CD14-positive monocyte (primary cell): ENCODE results near the gene SNX9. TPM values are rescaled to one million over a fixed set of nuclear protein-coding genes. Genes with fewer than 3 reads are reported as not detected.

Experiments
- DNase-seq, 3 donors: peaks; one replicate each; pipeline ENCODE4 v3.0.0-alpha.2; 2011 to 2022
- H2AFZ ChIP-seq: 2 replicates; pipeline ENCODE4 v1.6.0; 2012; ENCODE audit warnings: mild to moderate bottlenecking, low read depth, low read length, inconsistent platforms; ENCODE audit not compliant: insufficient read depth, poor library complexity, severe bottlenecking
- H3K27ac ChIP-seq, 2 donors: 1 replicate in 1 of 2; 2 replicates in 1 of 2; pipeline ENCODE4 v1.5.1; 2012 to 2013; ENCODE audit warnings: low read length in 2 of 2, control low read depth in 1 of 2, inconsistent platforms in 1 of 2, low read depth in 1 of 2, mild to moderate bottlenecking in 1 of 2
- H3K27me3 ChIP-seq, 2 donors: one replicate each; pipeline versions ENCODE4 v1.6.0 to v1.6.1; 2011 to 2013; ENCODE audit warnings: low read length in 2 of 2; ENCODE audit not compliant: control insufficient read depth in 2 of 2, insufficient read depth in 2 of 2
- H3K36me3 ChIP-seq, 2 donors: replicated peaks in 1 of 2; 1 replicate in 1 of 2; 2 replicates in 1 of 2; pipeline versions ENCODE4 v1.5.1 to v1.6.1; 2012 to 2013; ENCODE audit warnings: low read length in 2 of 2, control low read depth in 1 of 2, inconsistent platforms in 1 of 2, mild to moderate bottlenecking in 1 of 2; ENCODE audit not compliant: insufficient read depth in 2 of 2, control insufficient read depth in 1 of 2
- H3K4me1 ChIP-seq, 2 donors: 1 replicate in 1 of 2; 2 replicates in 1 of 2; pipeline versions ENCODE4 v1.5.1 to v1.6.1; 2012 to 2013; ENCODE audit warnings: low read length in 2 of 2, control low read depth in 1 of 2, inconsistent platforms in 1 of 2, mild to moderate bottlenecking in 1 of 2, moderate library complexity in 1 of 2; ENCODE audit not compliant: insufficient read depth in 2 of 2, control insufficient read depth in 1 of 2
- H3K4me2 ChIP-seq: replicated peaks from 2 replicates; pipeline ENCODE3; 2012; ENCODE audit warnings: low read length, moderate library complexity, mild to moderate bottlenecking; ENCODE audit not compliant: poor library complexity, severe bottlenecking; ENCODE audit errors: extremely low read depth
- H3K4me3 ChIP-seq, 3 experiments: fragments of 200-600 bp in 1 of 3; sonication (generic) in 1 of 3; replicated peaks in 1 of 3; 1 replicate in 2 of 3; 2 replicates in 1 of 3; pipeline ENCODE4 v1.5.1; 2011 to 2013; ENCODE audit warnings: low read length in 3 of 3, mild to moderate bottlenecking in 3 of 3, control low read depth in 2 of 3, low read depth in 2 of 3, inconsistent platforms in 1 of 3, moderate library complexity in 1 of 3
- H3K79me2 ChIP-seq: 2 replicates; pipeline ENCODE4 v1.6.0; 2012; ENCODE audit warnings: mild to moderate bottlenecking, control low read depth, inconsistent platforms, low read length, moderate library complexity; ENCODE audit not compliant: insufficient read depth
- H3K9ac ChIP-seq: 2 replicates; pipeline ENCODE4 v1.6.0; 2017; ENCODE audit warnings: low read length, mild to moderate bottlenecking; ENCODE audit not compliant: insufficient read depth, poor library complexity, severe bottlenecking
- H3K9me3 ChIP-seq, 2 donors: replicated peaks in 1 of 2; 1 replicate in 1 of 2; 2 replicates in 1 of 2; pipeline versions ENCODE4 v1.5.1 to v1.6.1; 2012 to 2013; ENCODE audit warnings: low read length in 2 of 2, control low read depth in 1 of 2; ENCODE audit not compliant: control insufficient read depth in 1 of 2, insufficient read depth in 1 of 2
- H4K20me1 ChIP-seq: 2 replicates; pipeline ENCODE4 v1.6.0; 2012; ENCODE audit warnings: mild to moderate bottlenecking, low read length, control low read depth, moderate library complexity; ENCODE audit not compliant: insufficient read depth
- H3K27ac Mint-ChIP-seq, 7 donors: one replicate each; pipeline ENCODE4 v1.8.0; 2020; ENCODE audit warnings: mild to moderate bottlenecking in 7 of 7, mixed read lengths in 7 of 7, moderate library complexity in 6 of 7, inconsistent platforms in 2 of 7
- H3K27me3 Mint-ChIP-seq, 3 donors: one replicate each; pipeline ENCODE4 v1.8.0; 2021 to 2022; ENCODE audit warnings: low read depth in 3 of 3, mild to moderate bottlenecking in 3 of 3, mixed read lengths in 3 of 3, moderate library complexity in 3 of 3, inconsistent platforms in 1 of 3
- H3K36me3 Mint-ChIP-seq, 2 donors: one replicate each; pipeline ENCODE4 v1.8.0; 2020; ENCODE audit warnings: mixed read lengths in 2 of 2, inconsistent platforms in 1 of 2, mild to moderate bottlenecking in 1 of 2
- H3K4me1 Mint-ChIP-seq: one replicate; pipeline ENCODE4 v1.8.0; 2020; ENCODE audit warnings: mild to moderate bottlenecking, mixed read lengths
- H3K4me3 Mint-ChIP-seq, 2 donors: one replicate each; pipeline ENCODE4 v1.8.0; 2020; ENCODE audit warnings: mild to moderate bottlenecking in 2 of 2, mixed read lengths in 2 of 2, moderate library complexity in 1 of 2
- H3K9me3 Mint-ChIP-seq, 7 donors: one replicate each; pipeline ENCODE4 v1.8.0; 2020 to 2022; ENCODE audit warnings: mixed read lengths in 7 of 7, mild to moderate bottlenecking in 6 of 7, moderate library complexity in 6 of 7, inconsistent platforms in 2 of 7
- CTCF ChIP-seq: fragments of 200-600 bp; IDR thresholded peaks from one replicate; pipeline ENCODE4 v1.8.0; 2022; ENCODE audit warnings: antibody characterized with exemption, mild to moderate bottlenecking
- WGBS: methylation state at CpG from one replicate; pipeline ENCODE4 v1.1.5; 2013; ENCODE audit warnings: missing lambda C conversion rate; ENCODE audit not compliant: insufficient coverage; 5-methylcytosine and 5-hydroxymethylcytosine counted together
- intact Hi-C, 2 donors: fragments of 100-400 bp; cut with micrococcal nuclease; formaldehyde crosslinking; loops; one replicate each; pipeline versions ENCODE4 v1.15.0 to v1.15.1; 2023
- polyA plus RNA-seq, 3 donors: library from polyadenylated mRNA; depleted of rRNA in 1 of 3; unstranded in 2 of 3; stranded (reverse) in 1 of 3; fragments of 300-500 nt in 2 of 3; fragments of >200 nt in 1 of 3; fragmentation: Illumina TruSeq in 2 of 3; gene quantifications; 1 replicate in 2 of 3; 2 replicates in 1 of 3; pipeline ENCODE4 v1.2.3, GENCODE V29; 2012 to 2021

The SNX9 gene
- polyA plus RNA-seq, 3 donors, result 5.5 to 8.1 (median 7.2) TPM

- Histone ChIP-seq H3K9ac (no peak overlapping the region), H4K20me1 (no peaks in the 10 kb centered on the region), H3K79me2 (no peaks in the 10 kb centered on the region), H3K9me3 (no peaks in the 10 kb centered on the region), H3K4me3 (no peak overlapping the region), H3K27me3 (no peaks in the 10 kb centered on the region), H3K27ac (no peak overlapping the region), H3K36me3 (peaks cover 3 to 31% of the 10 kb centered on the region in 2 donors), H2AFZ (no peak overlapping the region), H3K4me1 (no peaks in the 10 kb centered on the region), H3K4me2 (no peak overlapping the region)
- H3K27ac Mint-ChIP-seq, result no peak overlapping the region
- H3K27me3 Mint-ChIP-seq, result peaks cover 0 to 2% (median 1%) of the 10 kb centered on the region in 3 donors
- no peak overlapping the region for H3K4me3 Mint-ChIP-seq
- intact Hi-C loops, result no loop called here
- DNase-seq, result no peak
- H3K9me3 Mint-ChIP-seq, result peaks cover 0 to 3% (median 0%) of the 10 kb centered on the region in 7 donors
- H3K4me1 Mint-ChIP-seq, result no peaks in the 10 kb centered on the region
- no peak for TF ChIP-seq CTCF
- peaks cover 36 to 59% of the 10 kb centered on the region in 2 donors for H3K36me3 Mint-ChIP-seq
- 98% methylated on average over 5 of the region's 11 CpGs for WGBS
Observed at GRCh38 chr6:157905590-157906342, 82.7 kb downstream of the SNX9 start.

DNA sequence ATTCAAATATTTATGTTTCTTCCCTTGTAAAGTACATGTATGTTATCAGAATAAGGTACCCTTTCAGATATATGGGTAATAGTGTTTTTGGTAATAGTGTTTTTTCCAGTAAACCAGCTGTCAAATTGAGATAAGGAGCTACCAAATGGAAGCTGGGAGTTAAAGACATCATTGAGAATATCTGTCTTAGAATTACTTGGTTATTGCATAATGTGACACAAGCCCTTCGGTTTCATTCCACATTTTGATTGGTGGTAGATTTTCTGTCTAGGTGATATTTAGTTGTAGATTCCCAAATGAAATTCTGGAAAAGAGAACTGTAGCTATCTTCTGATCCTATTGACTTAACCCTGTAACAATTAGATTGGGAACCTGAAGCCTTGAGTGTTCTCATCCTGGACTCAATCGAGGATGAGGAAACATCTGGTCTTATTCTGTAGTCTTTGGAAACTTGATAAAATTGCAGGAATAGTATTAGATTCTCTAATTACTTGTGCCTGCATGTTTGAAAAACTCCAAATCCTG, 83.6 kb downstream of the SNX9 start:
- WGBS, result no CpG with 5 or more reads among the region's 2 CpGs
- Mint-ChIP-seq H3K27me3 (peaks cover 0 to 2% (median 1%) of the 10 kb centered on the region in 3 donors), H3K4me1 (no peaks in the 10 kb centered on the region), H3K4me3 (no peak overlapping the region), H3K36me3 (peaks cover 34 to 57% of the 10 kb centered on the region in 2 donors), H3K9me3 (peaks cover 0 to 3% (median 0%) of the 10 kb centered on the region in 7 donors), H3K27ac (no peak overlapping the region)
- Histone ChIP-seq H3K4me2 (no peak overlapping the region), H3K79me2 (no peaks in the 10 kb centered on the region), H3K36me3 (peaks cover 3 to 36% of the 10 kb centered on the region in 2 donors), H3K9ac (no peak overlapping the region), H4K20me1 (no peaks in the 10 kb centered on the region), H3K27me3 (no peaks in the 10 kb centered on the region), H3K4me1 (no peaks in the 10 kb centered on the region), H3K4me3 (no peak overlapping the region), H3K9me3 (no peaks in the 10 kb centered on the region), H3K27ac (no peak overlapping the region), H2AFZ (no peak overlapping the region)
- TF ChIP-seq CTCF, result no peak
- intact Hi-C loops, result no loop called here
- no peak for DNase-seq
